Spleen (tissue), 7 donors: ENCODE data around the gene DSCAML1.

Experiments used
- POLR2A ChIP-seq, 3 donors: fragments of 450-650 bp; IDR thresholded peaks; one replicate each; pipeline ENCODE4 v1.5.1; 2017; ENCODE audit warnings: antibody characterized with exemption in 3 of 3, mild to moderate bottlenecking in 1 of 3
- TF ChIP-seq, protein P1 (sequence below), 11 experiments: fragments of 200-600 bp in 7 of 11; fragments of 450-650 bp in 4 of 11; sonication (generic) in 4 of 11; IDR thresholded peaks in 8 of 11; conservative IDR thresholded peaks in 3 of 11; 1 replicate in 7 of 11; 2 replicates in 4 of 11; pipeline versions ENCODE4 v1.4.0 to v1.8.0; 2016 to 2021; ENCODE audit warnings: antibody characterized with exemption in 11 of 11, inconsistent platforms in 4 of 11, mild to moderate bottlenecking in 1 of 11
- donor health status: DM: no; HTN: no; CAD: no; lungs with moderate emphysema.
- donor health status: DM: no; HTN: no; CAD: no.
- donor health status: DM: no; HTN: no; CAD: no.

DNA sequence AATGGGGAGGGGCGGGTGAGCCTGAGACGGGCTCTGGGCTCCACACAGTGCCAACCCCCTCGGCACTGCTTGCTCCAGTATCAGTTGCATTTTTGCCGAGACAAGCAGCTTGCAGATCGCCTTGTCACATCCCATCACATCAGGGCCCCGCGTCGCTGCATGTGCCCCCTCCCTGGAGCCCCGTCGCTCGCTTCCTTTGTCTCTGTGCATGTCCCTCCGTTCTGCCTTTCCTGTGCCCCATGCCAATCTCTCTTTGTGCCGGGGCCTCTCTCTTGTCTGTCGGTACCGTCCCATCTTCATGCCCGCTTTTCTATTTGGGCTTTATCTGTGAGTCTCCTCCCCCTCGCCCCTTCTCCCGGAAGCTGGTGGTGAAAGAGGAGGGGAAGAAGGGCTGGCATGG lies 267.2 kb downstream of the DSCAML1 start:
- TF ChIP-seq POLR2A (IDR thresholded peaks at IDR 0.05), result no peak
- TF ChIP-seq, protein P1, sequence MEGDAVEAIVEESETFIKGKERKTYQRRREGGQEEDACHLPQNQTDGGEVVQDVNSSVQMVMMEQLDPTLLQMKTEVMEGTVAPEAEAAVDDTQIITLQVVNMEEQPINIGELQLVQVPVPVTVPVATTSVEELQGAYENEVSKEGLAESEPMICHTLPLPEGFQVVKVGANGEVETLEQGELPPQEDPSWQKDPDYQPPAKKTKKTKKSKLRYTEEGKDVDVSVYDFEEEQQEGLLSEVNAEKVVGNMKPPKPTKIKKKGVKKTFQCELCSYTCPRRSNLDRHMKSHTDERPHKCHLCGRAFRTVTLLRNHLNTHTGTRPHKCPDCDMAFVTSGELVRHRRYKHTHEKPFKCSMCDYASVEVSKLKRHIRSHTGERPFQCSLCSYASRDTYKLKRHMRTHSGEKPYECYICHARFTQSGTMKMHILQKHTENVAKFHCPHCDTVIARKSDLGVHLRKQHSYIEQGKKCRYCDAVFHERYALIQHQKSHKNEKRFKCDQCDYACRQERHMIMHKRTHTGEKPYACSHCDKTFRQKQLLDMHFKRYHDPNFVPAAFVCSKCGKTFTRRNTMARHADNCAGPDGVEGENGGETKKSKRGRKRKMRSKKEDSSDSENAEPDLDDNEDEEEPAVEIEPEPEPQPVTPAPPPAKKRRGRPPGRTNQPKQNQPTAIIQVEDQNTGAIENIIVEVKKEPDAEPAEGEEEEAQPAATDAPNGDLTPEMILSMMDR (IDR thresholded peaks at IDR 0.05 in 8 of 11, conservative IDR thresholded peaks at IDR 0.05 in 3 of 11), result no peak
